A549 treated with dexamethasone at 1 μM for 4 hours (cell line): Measurements from ENCODE around the gene TEX2. TPM values are rescaled to one million over a fixed set of nuclear protein-coding genes. Genes with fewer than 3 reads are reported as not detected.

Source experiments
- total RNA-seq: library from RNA; stranded (reverse); fragments of 200-300 nt; extraction: Qiagen RNA extraction; gene quantifications from 5 replicates; pipeline ENCODE4 v1.2.3, GENCODE V29; 2022

The TEX2 gene, protein sequence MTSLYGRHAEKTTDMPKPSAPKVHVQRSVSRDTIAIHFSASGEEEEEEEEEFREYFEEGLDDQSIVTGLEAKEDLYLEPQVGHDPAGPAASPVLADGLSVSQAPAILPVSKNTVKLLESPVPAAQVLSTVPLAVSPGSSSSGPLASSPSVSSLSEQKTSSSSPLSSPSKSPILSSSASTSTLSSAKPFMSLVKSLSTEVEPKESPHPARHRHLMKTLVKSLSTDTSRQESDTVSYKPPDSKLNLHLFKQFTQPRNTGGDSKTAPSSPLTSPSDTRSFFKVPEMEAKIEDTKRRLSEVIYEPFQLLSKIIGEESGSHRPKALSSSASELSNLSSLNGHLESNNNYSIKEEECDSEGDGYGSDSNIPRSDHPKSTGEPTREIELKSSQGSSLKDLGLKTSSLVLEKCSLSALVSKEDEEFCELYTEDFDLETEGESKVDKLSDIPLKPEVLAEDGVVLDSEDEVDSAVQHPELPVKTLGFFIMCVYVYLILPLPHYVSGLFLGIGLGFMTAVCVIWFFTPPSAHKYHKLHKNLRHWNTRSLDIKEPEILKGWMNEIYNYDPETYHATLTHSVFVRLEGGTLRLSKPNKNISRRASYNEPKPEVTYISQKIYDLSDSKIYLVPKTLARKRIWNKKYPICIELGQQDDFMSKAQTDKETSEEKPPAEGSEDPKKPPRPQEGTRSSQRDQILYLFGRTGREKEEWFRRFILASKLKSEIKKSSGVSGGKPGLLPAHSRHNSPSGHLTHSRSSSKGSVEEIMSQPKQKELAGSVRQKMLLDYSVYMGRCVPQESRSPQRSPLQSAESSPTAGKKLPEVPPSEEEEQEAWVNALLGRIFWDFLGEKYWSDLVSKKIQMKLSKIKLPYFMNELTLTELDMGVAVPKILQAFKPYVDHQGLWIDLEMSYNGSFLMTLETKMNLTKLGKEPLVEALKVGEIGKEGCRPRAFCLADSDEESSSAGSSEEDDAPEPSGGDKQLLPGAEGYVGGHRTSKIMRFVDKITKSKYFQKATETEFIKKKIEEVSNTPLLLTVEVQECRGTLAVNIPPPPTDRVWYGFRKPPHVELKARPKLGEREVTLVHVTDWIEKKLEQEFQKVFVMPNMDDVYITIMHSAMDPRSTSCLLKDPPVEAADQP
- 13.2 to 16.9 TPM (median 16.0 TPM) in 5 replicates for total RNA-seq

DNA sequence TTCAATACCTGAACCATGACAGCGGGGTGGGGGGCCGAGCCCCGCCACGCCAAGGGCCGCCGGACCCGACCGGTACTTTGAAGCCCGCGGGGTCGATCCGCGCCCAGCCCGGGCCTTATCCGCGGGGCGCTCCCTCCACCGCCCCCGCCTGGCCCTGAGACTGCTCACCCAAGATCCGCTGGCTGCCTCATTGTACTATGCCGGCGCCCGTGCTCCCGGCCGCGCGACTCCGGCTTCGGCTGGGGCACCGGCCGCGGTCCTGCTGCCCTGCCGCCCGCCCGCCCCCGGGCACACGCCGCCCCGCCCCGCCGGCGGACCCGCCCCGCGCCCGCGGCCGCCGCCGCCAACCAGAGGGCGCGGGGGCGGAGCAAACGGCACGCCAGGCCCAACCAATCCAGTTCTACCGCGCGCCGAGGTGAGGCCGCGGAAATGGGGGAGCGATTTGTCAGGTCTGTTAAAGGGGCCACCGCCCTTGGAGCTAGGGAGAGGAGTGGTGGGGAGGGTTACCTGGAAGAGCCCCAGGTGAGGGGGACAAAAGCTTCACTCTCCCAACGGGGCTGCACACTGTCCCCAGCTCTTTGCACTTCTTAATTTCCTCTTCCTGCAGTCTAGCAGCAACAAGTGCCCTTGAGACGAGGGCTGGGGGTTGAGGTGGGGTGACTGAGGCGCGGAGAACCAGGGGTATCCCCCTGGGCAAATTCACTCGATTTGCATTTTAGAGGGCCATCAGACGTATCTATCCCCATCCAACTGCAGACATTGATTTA is at the start of gene TEX2:
Gene TEX2 (minus strand): TSS at position 261 of the 767 bp plus-strand sequence. CDS start 49,043 bp downstream, outside the sequence.

DNA sequence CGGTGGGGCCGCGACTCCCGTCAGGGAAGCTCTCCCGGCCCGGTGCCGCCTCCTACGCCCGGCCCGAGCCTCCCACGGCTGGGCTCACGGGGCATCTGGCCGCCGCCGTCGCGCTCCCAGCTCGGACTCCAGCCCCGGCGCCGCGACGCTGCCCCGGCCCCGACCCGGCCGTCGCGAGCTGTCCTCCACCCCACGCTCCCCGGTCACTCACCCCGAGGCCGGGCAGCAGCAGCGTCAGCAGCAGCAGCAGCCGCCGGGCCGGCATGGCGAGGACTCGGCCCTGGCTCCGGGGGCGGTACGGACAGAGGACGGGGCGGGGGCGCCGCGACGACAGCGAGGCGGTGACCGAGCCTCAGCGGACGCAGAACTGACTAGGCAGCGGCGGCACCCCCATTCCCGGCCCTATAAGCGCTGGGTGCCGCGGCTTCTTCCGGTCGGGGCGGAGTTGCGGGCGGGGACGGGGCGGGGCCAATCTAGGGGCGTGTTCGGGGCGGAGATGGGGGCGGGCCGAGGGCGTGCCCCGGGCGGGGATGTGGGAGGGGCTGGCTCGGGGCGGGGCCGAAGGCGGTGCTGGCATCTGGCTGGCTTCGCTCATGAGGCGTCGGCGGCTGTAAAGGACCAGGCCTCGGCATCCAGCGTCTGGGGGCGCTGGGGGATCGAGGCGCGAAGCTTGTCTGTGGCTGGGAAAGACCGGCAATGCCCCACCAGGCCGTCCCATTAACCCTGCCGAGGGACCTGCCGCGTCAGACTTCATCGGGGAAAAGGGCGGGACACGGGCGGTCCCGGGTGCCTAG is 133.1 kb downstream of the TEX2 start, which contains the start of gene ERN1:
Gene ERN1 (minus strand): TSS at position 380 of the 794 bp plus-strand sequence. CDS start 115 bp downstream, at position 265.

Other genes with a start within 250 kb of the TEX2 start
- gene ICAM2, start 242.6 kb downstream of the TEX2 start, total RNA-seq: 0.11 TPM in 1 of 5 replicates, not detected in the others
- gene ERN1, start 133.1 kb downstream of the TEX2 start, total RNA-seq: 3.0 to 4.0 TPM (median 3.8 TPM) in 5 replicates
- gene PECAM1, start 127.6 kb upstream of the TEX2 start, total RNA-seq: 0.08 to 0.36 TPM (median 0.13 TPM) in 5 replicates
- 0.89 to 1.8 TPM (median 1.6 TPM) in 5 replicates for gene MILR1, start 185.9 kb upstream of the TEX2 start, total RNA-seq
- 14.8 to 17.5 TPM (median 15.5 TPM) in 5 replicates for gene POLG2, start 233.8 kb upstream of the TEX2 start, total RNA-seq
- gene DDX5, start 243.0 kb upstream of the TEX2 start, total RNA-seq: 668 to 936 TPM (median 713 TPM) in 5 replicates
- gene CEP95, start 243.7 kb upstream of the TEX2 start, total RNA-seq: 28.5 to 32.7 TPM (median 29.9 TPM) in 5 replicates